Endothelial cell of umbilical vein (primary cell): Measurements from ENCODE around the gene ABR. TPM values are rescaled to one million over a fixed set of nuclear protein-coding genes. Genes with fewer than 3 reads are reported as not detected.

Source experiments
- BruUV-seq: library from RNA; stranded (reverse); fragments of 400-500 nt; replicated peaks from 2 replicates; lab custom pipeline; 2021; lab: Mats Ljungman, UMichigan
- CTCF ChIA-PET: fragments of 300-600, 350-600 bp; sonication (Branson Sonifier 250); formaldehyde crosslinking; loops from one replicate; lab custom pipeline; 2021; ENCODE audit warnings: antibody characterized with exemption, inconsistent platforms; lab: Charles Lee
- POLR2A ChIA-PET: fragments of 300-600, 350-600 bp; sonication (Branson Sonifier 250); formaldehyde crosslinking; loops from one replicate; lab custom pipeline; 2021; ENCODE audit warnings: antibody characterized with exemption, inconsistent platforms; lab: Charles Lee
- DNase-seq: peaks from one replicate; pipeline ENCODE4 v3.0.0-alpha.2; 2011; ENCODE audit warnings: low read depth, low spot score
- FAIRE-seq: peaks from 2 replicates; lab custom pipeline; 2011; peaks lifted over from hg19 to GRCh38; lab: Jason Lieb, UNC
- H2AFZ ChIP-seq: 2 replicates; pipeline ENCODE4 v1.6.0; 2012; ENCODE audit warnings: low read depth, low read length, control low read depth, inconsistent platforms
- H3K27ac ChIP-seq: 2 replicates; pipeline ENCODE4 v1.5.1; 2011; ENCODE audit warnings: low read depth, mild to moderate bottlenecking, control low read depth, low read length, moderate library complexity; ENCODE audit not compliant: insufficient read depth
- H3K27me3 ChIP-seq, 2 experiments: 2 replicates each; pipeline versions ENCODE4 v1.6.0 to v1.6.1; 2011; ENCODE audit warnings: low read length in 2 of 2, mixed read lengths in 1 of 2; ENCODE audit not compliant: control insufficient read depth in 2 of 2, insufficient read depth in 2 of 2
- H3K36me3 ChIP-seq, 2 experiments: 2 replicates in 1 of 2; 3 replicates in 1 of 2; pipeline ENCODE4 v1.5.1; 2011; ENCODE audit warnings: low read length in 2 of 2, mild to moderate bottlenecking in 1 of 2, moderate library complexity in 1 of 2; ENCODE audit not compliant: control insufficient read depth in 2 of 2, insufficient read depth in 2 of 2; ENCODE audit errors: extremely low read depth in 1 of 2
- H3K4me1 ChIP-seq: 3 replicates; pipeline ENCODE4 v1.5.1; 2011; ENCODE audit warnings: mild to moderate bottlenecking, low read length; ENCODE audit not compliant: control insufficient read depth, insufficient read depth; ENCODE audit errors: extremely low read depth
- H3K4me2 ChIP-seq: 2 replicates; pipeline ENCODE4 v1.6.1; 2011; ENCODE audit warnings: low read length, control low read depth, mixed read lengths; ENCODE audit not compliant: insufficient read depth
- H3K4me3 ChIP-seq, 3 experiments: fragments of 200-600 bp in 1 of 3; sonication (generic), shearing (Covaris generic) in 1 of 3; replicated peaks in 1 of 3; 2 replicates each; pipeline ENCODE4 v1.5.1; 2011 to 2016; ENCODE audit warnings: control low read depth in 3 of 3, low read length in 3 of 3, mild to moderate bottlenecking in 2 of 3, inconsistent platforms in 1 of 3, low read depth in 1 of 3, moderate library complexity in 1 of 3; ENCODE audit not compliant: insufficient read depth in 1 of 3
- H3K79me2 ChIP-seq: 2 replicates; pipeline ENCODE4 v1.6.0; 2012; ENCODE audit warnings: low read length, inconsistent platforms; ENCODE audit not compliant: control insufficient read depth, insufficient read depth
- H3K9ac ChIP-seq: replicated peaks from 2 replicates; pipeline ENCODE3; 2011; ENCODE audit warnings: low read length, control low read depth; ENCODE audit not compliant: insufficient read depth; ENCODE audit errors: extremely low read depth
- H3K9me1 ChIP-seq: replicated peaks from 3 replicates; pipeline ENCODE4 v1.6.0; 2011; ENCODE audit warnings: mild to moderate bottlenecking, low read length; ENCODE audit not compliant: control insufficient read depth, insufficient read depth; ENCODE audit errors: extremely low read depth
- H3K9me3 ChIP-seq: replicated peaks from 2 replicates; pipeline ENCODE4 v1.5.1; 2012; ENCODE audit warnings: low read length, inconsistent platforms; ENCODE audit not compliant: control insufficient read depth, insufficient read depth
- H4K20me1 ChIP-seq: replicated peaks from 2 replicates; pipeline ENCODE3; 2011; ENCODE audit warnings: mild to moderate bottlenecking, low read length; ENCODE audit not compliant: control insufficient read depth, insufficient read depth; ENCODE audit errors: extremely low read depth
- CTCF ChIP-seq, 2 donors: IDR thresholded peaks; 1 replicate in 1 of 2; 2 replicates in 1 of 2; pipeline ENCODE4 v1.5.1; 2011; ENCODE audit warnings: low read length in 2 of 2, mild to moderate bottlenecking in 2 of 2, moderate library complexity in 2 of 2, control low read depth in 1 of 2, inconsistent platforms in 1 of 2, low read depth in 1 of 2; ENCODE audit not compliant: insufficient read depth in 1 of 2; ENCODE audit errors: extremely low read depth in 1 of 2
- EZH2 ChIP-seq: IDR thresholded peaks from 2 replicates; pipeline ENCODE4 v1.6.1; 2012; ENCODE audit warnings: borderline replicate concordance, low read depth, mild to moderate bottlenecking, moderate library complexity, low read length, inconsistent platforms; ENCODE audit not compliant: severe bottlenecking
- FOS ChIP-seq: IDR thresholded peaks from 2 replicates; pipeline ENCODE4 v1.6.1; 2011; ENCODE audit warnings: mild to moderate bottlenecking, low read length, moderate library complexity, borderline replicate concordance; ENCODE audit not compliant: insufficient read depth
- GATA2 ChIP-seq: IDR thresholded peaks from 2 replicates; pipeline ENCODE4 v1.7.0; 2011; ENCODE audit warnings: low read depth, mild to moderate bottlenecking, moderate library complexity, mixed read lengths, low read length; ENCODE audit not compliant: insufficient read length, insufficient read depth
- JUN ChIP-seq: IDR thresholded peaks from 2 replicates; pipeline ENCODE4 v1.6.1; 2011; ENCODE audit warnings: borderline replicate concordance, low read depth; ENCODE audit not compliant: insufficient read length, insufficient read depth
- MAX ChIP-seq: IDR thresholded peaks from 2 replicates; pipeline ENCODE4 v1.6.1; 2011; ENCODE audit not compliant: insufficient read depth, insufficient read length
- MYC ChIP-seq: IDR thresholded peaks from one replicate; pipeline ENCODE4 v1.6.1; 2011; ENCODE audit warnings: mild to moderate bottlenecking, low read depth, low read length
- POLR2A ChIP-seq: IDR thresholded peaks from 2 replicates; pipeline ENCODE4 v1.6.1; 2012; ENCODE audit warnings: low read depth, mild to moderate bottlenecking, control low read depth, low read length
- POLR2AphosphoS5 ChIP-seq: IDR thresholded peaks from 2 replicates; pipeline ENCODE4 v1.6.1; 2012; ENCODE audit warnings: low read depth, mild to moderate bottlenecking, control low read depth, low read length, moderate library complexity; ENCODE audit not compliant: insufficient read depth
- dilution Hi-C: fragments of 300-500 bp; cut with MboI; formaldehyde crosslinking; loops from one replicate; pipeline ENCODE4 v1.15.0; 2019; ENCODE audit warnings: low sequenced_read_pairs; ENCODE audit not compliant: extremely low pct_ligation_motif_present
- intact Hi-C: fragments of 100-400 bp; cut with micrococcal nuclease; formaldehyde crosslinking; loops from one replicate; pipeline ENCODE4 v1.10.0; 2022
- polyA plus RNA-seq, 4 experiments: library from polyadenylated mRNA; depleted of rRNA in 3 of 4; stranded (reverse) in 3 of 4; unstranded in 1 of 4; fragments of >200 nt; gene quantifications; 2 replicates each; pipeline versions ENCODE4 v1.2.1 to v1.2.3, GENCODE V29; 2011 to 2012; ENCODE audit warnings: missing spikeins in 1 of 4
- total RNA-seq: library from RNA; stranded (reverse); gene quantifications from 2 replicates; pipeline ENCODE4 v1.2.3, GENCODE V29; 2021

Gene ABR
- total and polyA plus RNA-seq, 2 donors (not counting 3 experiments of a cell fraction or from before 2014, with no cell fraction given), result 83.5 to 96.8 TPM

- BruUV-seq, result no TSS peak
- no peaks in the 10 kb centered on the region for H3K9me3 ChIP-seq
- no peaks in the 10 kb centered on the region for H3K4me1 ChIP-seq
- CTCF ChIA-PET, result no interaction called here
- H4K20me1 ChIP-seq, result no peaks in the 10 kb centered on the region
- H2AFZ ChIP-seq, result no peak overlapping the region
- POLR2A ChIA-PET, result no interaction called here
- H3K4me2 ChIP-seq, result no peak overlapping the region
- dilution Hi-C loops (no loop called here), intact Hi-C loops (no loop called here)
- DNase-seq, result no peak
- TF ChIP-seq FOS (no peak), MAX (no peak), EZH2 (no peak), CTCF (IDR thresholded peaks at IDR 0.05; ENCODE audit: extremely low read depth in 1 of 2, insufficient read depth in 1 of 2, low read depth in 1 of 2, low read length in 2 of 2) (no peak), JUN (no peak), POLR2A (no peak), MYC (no peak), POLR2AphosphoS5 (no peak), GATA2 (no peak)
- no peak overlapping the region for H3K9ac ChIP-seq
- no peaks in the 10 kb centered on the region for H3K79me2 ChIP-seq
- no peak overlapping the region for H3K4me3 ChIP-seq
- no peaks in the 10 kb centered on the region for H3K9me1 ChIP-seq
- peaks cover 4 to 10% of the 10 kb centered on the region in 2 experiments for H3K27me3 ChIP-seq
- no peaks in the 10 kb centered on the region for H3K36me3 ChIP-seq
- H3K27ac ChIP-seq, result no peak overlapping the region
- FAIRE-seq, result no peak
These were observed 42.5 kb upstream of the ABR start for GRCh38 chr17:1222321-1222720.
